Measurements from ENCODE around the gene TSPAN18.

DNA sequence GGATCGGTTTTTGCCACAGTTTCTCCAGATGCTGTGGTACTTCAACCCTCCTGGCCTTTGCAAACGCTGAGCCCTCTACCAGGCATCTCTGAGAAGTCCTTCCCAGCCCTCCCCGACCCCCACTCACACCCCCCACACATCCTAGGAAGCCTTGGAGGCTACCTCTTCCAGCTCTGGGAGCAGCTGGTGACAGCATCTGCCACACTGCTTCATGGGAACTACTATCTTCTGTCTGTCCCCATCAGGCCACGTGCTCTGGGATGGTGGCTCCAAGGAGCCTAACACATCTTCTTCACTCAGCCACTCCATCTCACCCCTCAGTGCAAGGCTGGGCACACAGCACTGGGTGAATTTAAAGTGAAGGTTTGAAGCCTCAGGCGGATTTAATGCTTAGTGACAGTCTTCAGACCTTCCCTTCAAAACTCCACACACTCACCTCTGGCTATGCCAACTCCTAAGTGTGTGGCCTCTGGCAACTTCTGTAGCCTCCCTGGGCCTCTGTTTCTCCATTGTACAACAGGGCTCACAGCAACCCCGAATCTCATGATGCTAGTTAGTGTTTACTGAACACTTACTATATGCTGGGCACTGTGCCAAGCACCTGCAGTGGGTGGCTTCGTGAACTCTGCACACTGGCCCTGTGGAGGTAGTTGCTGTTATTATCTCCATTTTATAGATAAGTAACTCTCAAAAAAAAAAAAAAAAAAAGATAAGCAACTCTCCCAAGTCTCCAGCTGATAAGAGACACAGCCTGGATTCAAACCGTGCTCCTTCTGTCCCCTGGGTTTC, 231.2 kb downstream of the TSPAN18 start:
- TF ChIP-seq EZH2 (IDR thresholded peaks at IDR 0.05; ENCODE audit: insufficient read depth, poor library complexity, severe bottlenecking) (no peak), EZH2phosphoT487 (IDR thresholded peaks at IDR 0.05; ENCODE audit: insufficient read depth, low read depth) (no peak)

All from GM23248 (cell line).